K562 (cell line): ENCODE measurements around the gene DNAAF8. TPM values are rescaled to one million over a fixed set of nuclear protein-coding genes. Genes with fewer than 3 reads are reported as not detected.

Experiments used
- ATAC-seq: fragments of 200-7000 bp; cut with Tn5 transposase; 3 replicates; pipeline ENCODE4 v1.9.1; 2020; ENCODE audit warnings: moderate library complexity
- BruUV-seq: library from RNA; stranded (reverse); fragments of 400-500 nt; replicated peaks from 2 replicates; lab custom pipeline; 2021; lab: Mats Ljungman, UMichigan
- CTCF ChIA-PET: fragments of 300-600 bp; formaldehyde crosslinking; extraction: SDS; loops from one replicate; lab custom pipeline; 2021; ENCODE audit warnings: low intra/inter-chr PET ratio; lab: Yijun Ruan, JAX
- POLR2A ChIA-PET: fragments of 300-600, 350-650 bp; sonication (Branson Sonifier 250); formaldehyde crosslinking; extraction: SDS; loops from one replicate; lab custom pipeline; 2021; ENCODE audit warnings: antibody characterized with exemption, inconsistent platforms; lab: Yijun Ruan, JAX
- DNase-seq, 4 experiments: peaks; one replicate each; pipeline versions ENCODE4 v3.0.0 to v3.0.0-alpha.2; 2011 to 2018; ENCODE audit warnings: low spot score in 3 of 4, mixed read lengths in 3 of 4; ENCODE audit errors: extremely low read depth in 1 of 4
- FAIRE-seq: peaks from 2 replicates; lab custom pipeline; 2011; peaks lifted over from hg19 to GRCh38; lab: Jason Lieb, UNC
- H2AFZ ChIP-seq: 2 replicates; pipeline ENCODE4 v1.6.0; 2011; ENCODE audit warnings: low read depth, low read length, control low read depth, inconsistent platforms
- H3K27ac ChIP-seq: fragments of 200-600 bp; 3 replicates; pipeline ENCODE4 v1.8.0; 2011; ENCODE audit warnings: low read depth, mild to moderate bottlenecking, control low read depth, inconsistent platforms, low read length, moderate library complexity, mixed read lengths; ENCODE audit errors: extremely low read depth
- H3K27me3 ChIP-seq, 2 experiments: fragments of 300-600 bp in 1 of 2; 2 replicates in 1 of 2; 3 replicates in 1 of 2; pipeline versions ENCODE4 v1.6.0 to v1.8.0; 2011; ENCODE audit warnings: inconsistent platforms in 2 of 2, low read length in 2 of 2, mild to moderate bottlenecking in 1 of 2, mixed read lengths in 1 of 2, moderate library complexity in 1 of 2; ENCODE audit not compliant: control insufficient read depth in 2 of 2, insufficient read depth in 2 of 2
- H3K36me3 ChIP-seq: fragments of 300-600 bp; 3 replicates; pipeline ENCODE4 v1.8.0; 2011; ENCODE audit warnings: mild to moderate bottlenecking, low read length, inconsistent platforms; ENCODE audit not compliant: control insufficient read depth, insufficient read depth
- H3K4me1 ChIP-seq, 2 experiments: fragments of 200-600 bp in 1 of 2; replicated peaks in 1 of 2; 2 replicates in 1 of 2; 3 replicates in 1 of 2; pipeline versions ENCODE4 v1.5.1 to v1.8.0; 2011; ENCODE audit warnings: inconsistent platforms in 2 of 2, low read length in 2 of 2, mild to moderate bottlenecking in 1 of 2, mixed read lengths in 1 of 2, moderate library complexity in 1 of 2; ENCODE audit not compliant: control insufficient read depth in 2 of 2, insufficient read depth in 2 of 2
- H3K4me2 ChIP-seq: 2 replicates; pipeline ENCODE4 v1.6.1; 2011; ENCODE audit warnings: low read length, control low read depth, inconsistent platforms, mixed read lengths; ENCODE audit not compliant: insufficient read depth
- H3K4me3 ChIP-seq: fragments of 200-600 bp; sonication (generic), shearing (Covaris generic); 2 replicates; pipeline ENCODE4 v1.5.1; 2016; ENCODE audit warnings: control low read depth, inconsistent platforms
- H3K79me2 ChIP-seq: fragments of 200-600 bp; 3 replicates; pipeline ENCODE4 v1.8.0; 2011; ENCODE audit warnings: low read length, inconsistent platforms; ENCODE audit not compliant: control insufficient read depth, insufficient read depth
- H3K9ac ChIP-seq, 2 experiments: 2 replicates each; pipeline versions ENCODE4 v1.6.0 to v1.6.1; 2011; ENCODE audit warnings: low read depth in 2 of 2, low read length in 2 of 2, control low read depth in 1 of 2, inconsistent platforms in 1 of 2, mild to moderate bottlenecking in 1 of 2, mixed read lengths in 1 of 2; ENCODE audit not compliant: insufficient read depth in 1 of 2
- H3K9me1 ChIP-seq: one replicate; pipeline ENCODE4 v1.6.0; 2011; ENCODE audit warnings: inconsistent platforms, mild to moderate bottlenecking, low read length, moderate library complexity; ENCODE audit not compliant: control insufficient read depth, insufficient read depth
- H3K9me3 ChIP-seq: replicated peaks from 2 replicates; pipeline ENCODE4 v1.5.1; 2011; ENCODE audit warnings: low read depth, low read length, inconsistent platforms; ENCODE audit not compliant: control insufficient read depth, insufficient read depth
- H4K20me1 ChIP-seq: replicated peaks from 2 replicates; pipeline ENCODE4 v1.6.1; 2011; ENCODE audit warnings: low read length, inconsistent platforms, mixed read lengths; ENCODE audit not compliant: control insufficient read depth, insufficient read depth
- BCOR ChIP-seq: fragments of 450-650 bp; IDR thresholded peaks from 2 replicates; pipeline ENCODE4 v1.6.1; 2016
- GTF2E2 ChIP-seq: fragments of 200-800 bp; sonication (Bioruptor generic); IDR thresholded peaks from 2 replicates; pipeline ENCODE4 v1.6.1; 2016; ENCODE audit warnings: missing genetic modification characterization, missing compliant biosample characterization
- WGBS: fragments of 100-300 bp; shearing (Covaris generic); methylation state at CpG from one replicate; pipeline ENCODE4 v1.1.6; 2016; ENCODE audit warnings: low coverage, mixed read lengths; ENCODE audit not compliant: insufficient coverage; ENCODE audit errors: missing lambda C conversion rate; 5-methylcytosine and 5-hydroxymethylcytosine counted together
- in situ Hi-C: fragments of 300-500 bp; cut with MboI; formaldehyde crosslinking; loops from 4 replicates; pipeline ENCODE4 v1.15.0; 2018; ENCODE audit warnings: inconsistent platforms, mixed read lengths
- intact Hi-C: fragments of 100-400 bp; cut with micrococcal nuclease; formaldehyde crosslinking; loops from 2 replicates; pipeline ENCODE4 v1.14.2; 2022
- polyA plus RNA-seq, 8 experiments: library from polyadenylated mRNA; depleted of rRNA in 4 of 8; stranded (reverse) in 5 of 8; unstranded in 3 of 8; fragments of >200 nt; fragmentation: Nextera tagmentation in 2 of 8; fragmentation: Illumina TruSeq in 1 of 8; extraction: Ambion mirVana in 2 of 8; extraction: Trizol in 1 of 8; gene quantifications; 2 replicates each; pipeline versions ENCODE4 v1.2.1 to v1.2.3, GENCODE V29; 2011 to 2014; ENCODE audit warnings: inconsistent platforms in 1 of 8, missing spikeins in 1 of 8
- total RNA-seq, 7 experiments: library from RNA; depleted of rRNA in 6 of 7; stranded (reverse); fragments of >200 nt in 6 of 7; fragmentation: Illumina TruSeq in 2 of 7; extraction: Trizol in 2 of 7; gene quantifications; 2 replicates each; pipeline versions ENCODE4 v1.2.1 to v1.2.3, GENCODE V29; 2011 to 2021; ENCODE audit warnings: low replicate concordance in 1 of 7
- TF ChIP-seq, protein P1 (sequence below): fragments of 450-650 bp; IDR thresholded peaks from 2 replicates; pipeline ENCODE4 v1.6.1; 2017; ENCODE audit warnings: antibody characterized with exemption, mild to moderate bottlenecking

DNAAF8 gene
- total and polyA plus RNA-seq, 9 of the 15 experiments (the other 6 are each of a cell fraction or from before 2014, with no cell fraction given), result 0.04 to 0.12 (median 0.10) TPM; not detected in 6

DNA sequence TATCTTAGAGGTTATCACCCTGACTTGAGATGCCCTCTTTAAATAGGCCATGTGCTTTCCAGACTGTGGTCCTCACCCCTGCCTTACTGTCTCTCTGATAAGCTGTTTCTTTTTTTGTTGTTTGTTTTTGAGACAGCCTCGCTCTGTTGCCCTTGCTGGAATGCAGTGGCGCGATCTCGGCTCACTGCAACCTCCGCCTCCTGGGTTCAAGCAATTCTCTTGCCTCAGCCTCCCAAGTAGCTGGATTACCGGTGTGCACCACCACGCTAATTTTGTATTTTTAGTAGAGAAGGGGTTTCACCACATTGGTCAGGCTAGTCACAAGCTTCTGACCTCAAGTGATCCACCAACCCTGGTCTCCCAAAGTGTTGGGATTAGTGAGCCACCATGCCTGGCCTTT is 54.6 kb downstream of the DNAAF8 start:
- POLR2A ChIA-PET, result interaction anchor here (0.8 to 1.7 kb wide), 2 partner anchors 8 to 45 kb away, joined by 3 to 4 read pairs; no protein-coding TSS in a partner anchor
- peak; percentile 32 for FAIRE-seq
- no peak overlapping the region; a peak in 1 of 4 replicates for H3K9ac ChIP-seq

More for the DNA sequence above, 54.6 kb downstream of the DNAAF8 start:
- Histone ChIP-seq H3K79me2 (no peaks in the 10 kb centered on the region), H3K4me3 (no peak overlapping the region), H3K36me3 (no peaks in the 10 kb centered on the region), H3K27me3 (no peaks in the 10 kb centered on the region), H4K20me1 (no peaks in the 10 kb centered on the region), H2AFZ (peak overlapping the region; percentile 63), H3K4me2 (0 out of 2 replicates have a peak overlapping the region, but pooled peaks have one; percentile 0), H3K9me3 (no peaks in the 10 kb centered on the region), H3K9me1 (no peaks in the 10 kb centered on the region), H3K4me1 (peaks cover 19 to 32% of the 10 kb centered on the region in 2 experiments; a peak in 4 of 5 replicates), H3K27ac (no peak overlapping the region)
- BruUV-seq, result no TSS peak
- TF ChIP-seq GTF2E2 (tag) (no peak), BCOR (peak; percentile 38; the same call in 1 of the 2 replicates)
- TF ChIP-seq, protein P1, sequence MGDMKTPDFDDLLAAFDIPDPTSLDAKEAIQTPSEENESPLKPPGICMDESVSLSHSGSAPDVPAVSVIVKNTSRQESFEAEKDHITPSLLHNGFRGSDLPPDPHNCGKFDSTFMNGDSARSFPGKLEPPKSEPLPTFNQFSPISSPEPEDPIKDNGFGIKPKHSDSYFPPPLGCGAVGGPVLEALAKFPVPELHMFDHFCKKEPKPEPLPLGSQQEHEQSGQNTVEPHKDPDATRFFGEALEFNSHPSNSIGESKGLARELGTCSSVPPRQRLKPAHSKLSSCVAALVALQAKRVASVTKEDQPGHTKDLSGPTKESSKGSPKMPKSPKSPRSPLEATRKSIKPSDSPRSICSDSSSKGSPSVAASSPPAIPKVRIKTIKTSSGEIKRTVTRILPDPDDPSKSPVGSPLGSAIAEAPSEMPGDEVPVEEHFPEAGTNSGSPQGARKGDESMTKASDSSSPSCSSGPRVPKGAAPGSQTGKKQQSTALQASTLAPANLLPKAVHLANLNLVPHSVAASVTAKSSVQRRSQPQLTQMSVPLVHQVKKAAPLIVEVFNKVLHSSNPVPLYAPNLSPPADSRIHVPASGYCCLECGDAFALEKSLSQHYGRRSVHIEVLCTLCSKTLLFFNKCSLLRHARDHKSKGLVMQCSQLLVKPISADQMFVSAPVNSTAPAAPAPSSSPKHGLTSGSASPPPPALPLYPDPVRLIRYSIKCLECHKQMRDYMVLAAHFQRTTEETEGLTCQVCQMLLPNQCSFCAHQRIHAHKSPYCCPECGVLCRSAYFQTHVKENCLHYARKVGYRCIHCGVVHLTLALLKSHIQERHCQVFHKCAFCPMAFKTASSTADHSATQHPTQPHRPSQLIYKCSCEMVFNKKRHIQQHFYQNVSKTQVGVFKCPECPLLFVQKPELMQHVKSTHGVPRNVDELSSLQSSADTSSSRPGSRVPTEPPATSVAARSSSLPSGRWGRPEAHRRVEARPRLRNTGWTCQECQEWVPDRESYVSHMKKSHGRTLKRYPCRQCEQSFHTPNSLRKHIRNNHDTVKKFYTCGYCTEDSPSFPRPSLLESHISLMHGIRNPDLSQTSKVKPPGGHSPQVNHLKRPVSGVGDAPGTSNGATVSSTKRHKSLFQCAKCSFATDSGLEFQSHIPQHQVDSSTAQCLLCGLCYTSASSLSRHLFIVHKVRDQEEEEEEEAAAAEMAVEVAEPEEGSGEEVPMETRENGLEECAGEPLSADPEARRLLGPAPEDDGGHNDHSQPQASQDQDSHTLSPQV, result 0 out of 2 replicates have a peak, but pooled peaks have one; percentile 25
- no peak for DNase-seq
- no peak for ATAC-seq
- intact Hi-C loops (no loop called here), in situ Hi-C loops (no loop called here)
- WGBS, result 63% methylated on average over 5 of the region's 7 CpGs
- CTCF ChIA-PET, result no interaction called here
